Left ventricle myocardium inferior (tissue), 1 donor: ENCODE results near the gene CNTFR. TPM values are rescaled to one million over a fixed set of nuclear protein-coding genes. Genes with fewer than 3 reads are reported as not detected.

Experiments
- DNase-seq: peaks from one replicate; pipeline ENCODE4 v3.0.0-alpha.2; 2020
- H3K27ac ChIP-seq: fragments of 200-600 bp; replicated peaks from 2 replicates; pipeline ENCODE4 v1.8.0; 2021
- H3K27me3 ChIP-seq: fragments of 200-600 bp; 2 replicates; pipeline ENCODE4 v1.8.0; 2021; ENCODE audit warnings: low read depth
- H3K36me3 ChIP-seq: fragments of 200-600 bp; 2 replicates; pipeline ENCODE4 v1.8.0; 2021
- H3K4me1 ChIP-seq: fragments of 200-600 bp; 2 replicates; pipeline ENCODE4 v1.8.0; 2021
- H3K4me3 ChIP-seq: fragments of 200-600 bp; 2 replicates; pipeline ENCODE4 v1.8.0; 2021; ENCODE audit warnings: mild to moderate bottlenecking, moderate library complexity
- H3K9me3 ChIP-seq: fragments of 200-600 bp; replicated peaks from 2 replicates; pipeline ENCODE4 v1.8.0; 2021
- CTCF ChIP-seq: fragments of 200-600 bp; IDR thresholded peaks from 2 replicates; pipeline ENCODE4 v1.8.0; 2021; ENCODE audit warnings: antibody characterized with exemption, mild to moderate bottlenecking, borderline replicate concordance
- intact Hi-C: fragments of 100-400 bp; cut with micrococcal nuclease; formaldehyde crosslinking; loops from one replicate; pipeline ENCODE4 v1.11.0; 2022
- total RNA-seq: library from RNA; stranded (reverse); fragmentation: NEBNext Ultra II Directional; extraction: Animal tissue kit (Norgen Biotek cat#: 25700); gene quantifications from one replicate; pipeline ENCODE4 v1.2.1, GENCODE V29; 2021
- donor health status: DM: no; HTN: yes; CAD: no; lungs with severe emphysema.

CNTFR gene
- total RNA-seq, 1 donor from 2014 or later: 4.6 TPM

- TF ChIP-seq CTCF: no peak
- no peaks in the 10 kb centered on the region for H3K9me3 ChIP-seq
- intact Hi-C loops: no loop called here
Observed at GRCh38 chr9:34520505-34521385, 68.8 kb downstream of the CNTFR start.

GRCh38 chr9:34520096-34520495, 69.4 kb downstream of the CNTFR start:
- Histone ChIP-seq H3K36me3 (no peaks in the 10 kb centered on the region), H3K4me1 (peaks cover 11% of the 10 kb centered on the region), H3K4me3 (no peak overlapping the region), H3K9me3 (no peaks in the 10 kb centered on the region), H3K27me3 (no peaks in the 10 kb centered on the region), H3K27ac (no peak overlapping the region)
- no peak for DNase-seq
- intact Hi-C loops: no loop called here
- no peak for TF ChIP-seq CTCF

More at GRCh38 chr9:34520505-34521385, 68.8 kb downstream of the CNTFR start:
- H3K4me1 ChIP-seq: peaks cover 11% of the 10 kb centered on the region
- H3K27ac ChIP-seq: no peak overlapping the region
- H3K4me3 ChIP-seq: no peak overlapping the region
- no peaks in the 10 kb centered on the region for H3K36me3 ChIP-seq
- DNase-seq: no peak
- H3K27me3 ChIP-seq: no peaks in the 10 kb centered on the region

GRCh38 chr9:34519321-34520020, 70.1 kb downstream of the CNTFR start:
- Histone ChIP-seq H3K27me3 (no peaks in the 10 kb centered on the region), H3K27ac (no peak overlapping the region), H3K4me3 (no peak overlapping the region), H3K36me3 (no peaks in the 10 kb centered on the region), H3K9me3 (no peaks in the 10 kb centered on the region), H3K4me1 (peaks cover 11% of the 10 kb centered on the region)
- TF ChIP-seq CTCF: no peak
- intact Hi-C loops: no loop called here
- DNase-seq: no peak

- DNase-seq: no peak
- no peak for TF ChIP-seq CTCF
- H3K4me3 ChIP-seq: no peak overlapping the region
- no peak overlapping the region for H3K27ac ChIP-seq
- peaks cover 11% of the 10 kb centered on the region for H3K4me1 ChIP-seq
- intact Hi-C loops: no loop called here
- H3K27me3 ChIP-seq: no peaks in the 10 kb centered on the region
- no peaks in the 10 kb centered on the region for H3K9me3 ChIP-seq
- H3K36me3 ChIP-seq: no peaks in the 10 kb centered on the region
Observed at GRCh38 chr9:34518896-34519295, 70.6 kb downstream of the CNTFR start.

GRCh38 chr9:34518110-34518616, 71.4 kb downstream of the CNTFR start:
- no peak for DNase-seq
- Histone ChIP-seq H3K9me3 (no peaks in the 10 kb centered on the region), H3K27me3 (no peaks in the 10 kb centered on the region), H3K4me3 (no peak overlapping the region), H3K4me1 (peaks cover 6% of the 10 kb centered on the region), H3K36me3 (no peaks in the 10 kb centered on the region), H3K27ac (no peak overlapping the region)
- TF ChIP-seq CTCF: no peak
- intact Hi-C loops: no loop called here
